ENCODE measurements around the gene SDK1. TPM values are rescaled to one million over a fixed set of nuclear protein-coding genes. Genes with fewer than 3 reads are reported as not detected.

Gene SDK1
- total and polyA plus RNA-seq, 10 of the 15 experiments (the other 5 are each of a cell fraction or from before 2014, with no cell fraction given), result 0.14 to 0.33 TPM; not detected in 8

GRCh38 chr7:4225361-4225771 is 924.3 kb downstream of the SDK1 start (continued):
- no peak for TF ChIP-seq ZNF687 (IDR thresholded peaks at IDR 0.05)

GRCh38 chr7:4225881-4226523 is 925.0 kb downstream of the SDK1 start:
- H3K9me3 ChIP-seq (replicated peaks; ENCODE audit: control insufficient read depth, insufficient read depth, low read length), result no peaks in the 10 kb centered on the region; the same call in 2 of the 3 replicates
- DNase-seq (ENCODE audit: low read depth, low spot score) (no peak), ATAC-seq (no peak), FAIRE-seq (no peak)
- 46% methylated on average over 21 of the region's 21 CpGs for WGBS (ENCODE audit: insufficient coverage, insufficient replicate concordance, low lambda C conversion rate, missing lambda C conversion rate)
- H3K4me3 ChIP-seq, result no peak overlapping the region
- no peaks in the 10 kb centered on the region for H3K79me2 ChIP-seq (ENCODE audit: control insufficient read depth, insufficient read depth, low read length)
- in situ Hi-C loops (cut with MboI), result no loop called here
- BruUV-seq (replicated peaks), result no TSS peak
- H3K36me3 ChIP-seq (ENCODE audit: control insufficient read depth in 2 of 2, insufficient read depth in 2 of 2, low read length in 1 of 2), result no peaks in the 10 kb centered on the region
- ChIA-PET POLR2A (no interaction called here), CTCF (no interaction called here), RAD21 (ENCODE audit: unreplicated experiment) (no interaction called here), SMC1A (ENCODE audit: uncharacterized antibody, unreplicated experiment) (no interaction called here)
- no peak overlapping the region for H2AFZ ChIP-seq (ENCODE audit: control insufficient read depth, low read depth, low read length)
- no peaks in the 10 kb centered on the region for H3K27me3 ChIP-seq (replicated peaks in 1 of 2; ENCODE audit: control insufficient read depth in 2 of 2, insufficient read depth in 2 of 2, low read length in 1 of 2)
- intact Hi-C loops (cut with micrococcal nuclease; ENCODE audit: unreplicated experiment), result no loop called here
- H3K9ac ChIP-seq (ENCODE audit: control insufficient read depth, insufficient read depth, low read length), result no peak overlapping the region
- H3K4me2 ChIP-seq (ENCODE audit: control insufficient read depth, insufficient read depth), result no peak overlapping the region
- H3K4me1 ChIP-seq (ENCODE audit: control insufficient read depth, insufficient read depth, low read length), result no peaks in the 10 kb centered on the region
- H4K20me1 ChIP-seq (ENCODE audit: control insufficient read depth, insufficient read depth), result no peaks in the 10 kb centered on the region
- H3K27ac ChIP-seq (ENCODE audit: control insufficient read depth, insufficient read depth), result no peak overlapping the region
- TF ChIP-seq ZNF384 (IDR thresholded peaks at IDR 0.05; ENCODE audit: borderline replicate concordance, low read depth, low read length) (no peak), BCL3 (IDR thresholded peaks at IDR 0.05; ENCODE audit: borderline replicate concordance, insufficient read depth, low read depth, low read length, poor library complexity, severe bottlenecking) (no peak), RAD21 (IDR thresholded peaks at IDR 0.05; ENCODE audit: insufficient read depth, low read depth, low read length) (no peak), ZSCAN29 (IDR thresholded peaks at IDR 0.05) (no peak), SREBF1 (IDR thresholded peaks at IDR 0.05; ENCODE audit: low read length) (no peak), PBX3 (IDR thresholded peaks at IDR 0.05; ENCODE audit: insufficient replicate concordance, low read depth, low read length) (no peak), ZBED1 (IDR thresholded peaks at IDR 0.05; ENCODE audit: borderline replicate concordance) (no peak), SUPT20H (IDR thresholded peaks at IDR 0.05; ENCODE audit: borderline replicate concordance, control insufficient read depth, low read depth, low read length) (no peak), CHD4 (IDR thresholded peaks at IDR 0.05) (no peak), SIN3A (IDR thresholded peaks at IDR 0.05; ENCODE audit: low read depth, low read length) (no peak), SKIL (IDR thresholded peaks at IDR 0.05; ENCODE audit: low read depth, poor library complexity, severe bottlenecking) (no peak), RELA (IDR thresholded peaks at IDR 0.05; ENCODE audit: borderline replicate concordance, partially characterized antibody) (no peak), PML (IDR thresholded peaks at IDR 0.05; ENCODE audit: low read length) (no peak)

Measured in GM12878 (cell line).